ENCODE measurements around the gene BZW2. TPM values are rescaled to one million over a fixed set of nuclear protein-coding genes. Genes with fewer than 3 reads are reported as not detected.
A peak's percentile ranks its signal among the peaks of the same experiment; 100 is the strongest.

Gene BZW2
- total RNA-seq, 6 experiments from 2014 or later: 9.6 to 25.3 (median 12.1) TPM

GRCh38 chr7:16753932-16754855 is 108.2 kb downstream of the BZW2 start:
- H3K4me1 ChIP-seq: no peaks in the 10 kb centered on the region
- ATAC-seq (peak; percentile 41 to 51 (median 48)), DNase-seq (peak; percentile 52 to 62 (median 59))
- no peak for TF ChIP-seq CTCF (IDR thresholded peaks at IDR 0.05)
- no peak for TF ChIP-seq POLR2A (IDR thresholded peaks at IDR 0.05)
- no peaks in the 10 kb centered on the region for H3K9me3 ChIP-seq
- WGBS (ENCODE audit: insufficient coverage, low coverage, low lambda C conversion rate, missing lambda C conversion rate): 15% methylated on average over 34 of the region's 58 CpGs
- H3K27me3 ChIP-seq: no peaks in the 10 kb centered on the region
- intact Hi-C loops (cut with DNase I): no loop called here
- peak overlapping the region; percentile 73 to 88 (median 78) for H3K4me3 ChIP-seq
- no peaks in the 10 kb centered on the region for H3K36me3 ChIP-seq
- H3K27ac ChIP-seq: peak overlapping the region in 2 of 3 donors; percentile 31 to 49

- 64% methylated on average over 4 of the region's 6 CpGs for WGBS (ENCODE audit: insufficient coverage, low coverage, low lambda C conversion rate, missing lambda C conversion rate)
- no peak for ATAC-seq
- H3K27ac ChIP-seq: peak overlapping the region in 1 of 3 donors; percentile 49
Observed at GRCh38 chr7:16754856-16755317, 108.9 kb downstream of the BZW2 start.

GRCh38 chr7:16755397-16755796 is 109.4 kb downstream of the BZW2 start:
- no peak for ATAC-seq
- TF ChIP-seq POLR2A (IDR thresholded peaks at IDR 0.05): no peak
- H3K4me1 ChIP-seq: no peaks in the 10 kb centered on the region
- H3K4me3 ChIP-seq: no peak overlapping the region
- H3K27me3 ChIP-seq: no peaks in the 10 kb centered on the region
- H3K9me3 ChIP-seq: no peaks in the 10 kb centered on the region
- no peak overlapping the region for H3K27ac ChIP-seq
- no peaks in the 10 kb centered on the region for H3K36me3 ChIP-seq
- DNase-seq: no peak
- intact Hi-C loops (cut with DNase I): no loop called here

More at GRCh38 chr7:16754856-16755317, 108.9 kb downstream of the BZW2 start:
- H3K36me3 ChIP-seq: no peaks in the 10 kb centered on the region
- no peaks in the 10 kb centered on the region for H3K4me1 ChIP-seq
- no peaks in the 10 kb centered on the region for H3K27me3 ChIP-seq
- intact Hi-C loops (cut with DNase I): no loop called here
- H3K9me3 ChIP-seq: no peaks in the 10 kb centered on the region
- peak overlapping the region in 1 of 3 donors; percentile 88 for H3K4me3 ChIP-seq
- TF ChIP-seq POLR2A (IDR thresholded peaks at IDR 0.05): no peak
- TF ChIP-seq CTCF (IDR thresholded peaks at IDR 0.05): no peak
- DNase-seq: no peak

Other genes starting within 250 kb of the BZW2 start
- 1 to 10 TPM; 1.2 to 3.3 (median 2.5) TPM for gene CRPPA, start 224.6 kb upstream of the BZW2 start, total RNA-seq
- not detected for gene SOSTDC1, start 180.4 kb upstream of the BZW2 start, total RNA-seq
- gene LRRC72, start 119.4 kb upstream of the BZW2 start, total RNA-seq: not detected
- 1 to 10 TPM; 4.2 to 7.1 (median 4.7) TPM for gene ANKMY2, start 427 bp upstream of the BZW2 start, total RNA-seq
- gene TSPAN13, start 107.6 kb downstream of the BZW2 start, total RNA-seq: 10 to 100 TPM in 5 of 6 experiments, 1 to 10 TPM in 1; 7.1 to 43.2 (median 18.0) TPM
- gene AGR2, start 158.8 kb downstream of the BZW2 start, total RNA-seq: under 1 TPM in 4 of 6 experiments, not detected in 2; 0.15 to 0.43 (median 0.33) TPM
- gene AGR3, start 235.8 kb downstream of the BZW2 start, total RNA-seq: not detected

Data from right lobe of liver (tissue), 6 donors.